ENCODE data around the gene MCF2L. TPM values are rescaled to one million over a fixed set of nuclear protein-coding genes. Genes with fewer than 3 reads are reported as not detected.

Gene MCF2L
- total RNA-seq, 3 donors from 2014 or later = 33.4 to 77.3 (median 38.6) TPM

GRCh38 chr13:113002913-113003290, 33.9 kb downstream of the MCF2L start:
- no peak overlapping the region for H3K4me3 ChIP-seq
- TF ChIP-seq POLR2A (IDR thresholded peaks at IDR 0.05) (no peak), POLR2AphosphoS5 (IDR thresholded peaks at IDR 0.05) (no peak), CTCF (IDR thresholded peaks at IDR 0.05) (no peak)
- H3K36me3 ChIP-seq = no peaks in the 10 kb centered on the region
- H3K9me3 ChIP-seq = no peaks in the 10 kb centered on the region
- H3K27me3 ChIP-seq = no peaks in the 10 kb centered on the region
- no peaks in the 10 kb centered on the region for H3K4me1 ChIP-seq
- no peak overlapping the region for H3K27ac ChIP-seq
- intact Hi-C loops (cut with DNase I; ENCODE audit: low total_unique reads) = no loop called here
- DNase-seq (ENCODE audit: low spot score in 2 of 2) = no peak

GRCh38 chr13:113004126-113004525, 35.1 kb downstream of the MCF2L start:
- no peak for DNase-seq (ENCODE audit: low spot score in 2 of 2)
- Histone ChIP-seq H3K4me1 (no peaks in the 10 kb centered on the region), H3K27ac (no peak overlapping the region), H3K9me3 (no peaks in the 10 kb centered on the region), H3K27me3 (no peaks in the 10 kb centered on the region), H3K36me3 (no peaks in the 10 kb centered on the region), H3K4me3 (no peak overlapping the region)
- intact Hi-C loops (cut with DNase I; ENCODE audit: low total_unique reads) = no loop called here
- no peak for TF ChIP-seq POLR2AphosphoS5 (IDR thresholded peaks at IDR 0.05)
- TF ChIP-seq POLR2A (IDR thresholded peaks at IDR 0.05) = no peak
- TF ChIP-seq CTCF (IDR thresholded peaks at IDR 0.05) = no peak

GRCh38 chr13:113005076-113005865, 36.3 kb downstream of the MCF2L start:
- TF ChIP-seq POLR2AphosphoS5 (IDR thresholded peaks at IDR 0.05) = no peak
- TF ChIP-seq CTCF (IDR thresholded peaks at IDR 0.05) = no peak
- TF ChIP-seq POLR2A (IDR thresholded peaks at IDR 0.05) = no peak
- intact Hi-C loops (cut with DNase I; ENCODE audit: low total_unique reads) = no loop called here
- no peak for DNase-seq (ENCODE audit: low spot score in 2 of 2)
- Histone ChIP-seq H3K27ac (no peak overlapping the region), H3K27me3 (no peaks in the 10 kb centered on the region), H3K4me3 (no peak overlapping the region), H3K9me3 (no peaks in the 10 kb centered on the region), H3K4me1 (peaks cover 0 to 7% of the 10 kb centered on the region in 2 donors), H3K36me3 (no peaks in the 10 kb centered on the region)

GRCh38 chr13:113005997-113006396, 37.0 kb downstream of the MCF2L start:
- no peak for TF ChIP-seq POLR2AphosphoS5 (IDR thresholded peaks at IDR 0.05)
- TF ChIP-seq POLR2A (IDR thresholded peaks at IDR 0.05) = no peak
- TF ChIP-seq CTCF (IDR thresholded peaks at IDR 0.05) = no peak
- intact Hi-C loops (cut with DNase I; ENCODE audit: low total_unique reads) = no loop called here
- no peak for DNase-seq (ENCODE audit: low spot score in 2 of 2)

GRCh38 chr13:113006660-113007059, 37.6 kb downstream of the MCF2L start:
- H3K27me3 ChIP-seq = no peaks in the 10 kb centered on the region
- H3K9me3 ChIP-seq = no peaks in the 10 kb centered on the region
- H3K36me3 ChIP-seq = no peaks in the 10 kb centered on the region
- TF ChIP-seq POLR2AphosphoS5 (IDR thresholded peaks at IDR 0.05) = no peak
- TF ChIP-seq POLR2A (IDR thresholded peaks at IDR 0.05) = no peak
- TF ChIP-seq CTCF (IDR thresholded peaks at IDR 0.05) = no peak
- intact Hi-C loops (cut with DNase I; ENCODE audit: low total_unique reads) = no loop called here
- H3K4me3 ChIP-seq = no peak overlapping the region
- no peak for DNase-seq (ENCODE audit: low spot score in 2 of 2)
- no peak overlapping the region for H3K27ac ChIP-seq
- H3K4me1 ChIP-seq = peaks cover 0 to 7% of the 10 kb centered on the region in 2 donors

More at GRCh38 chr13:113005997-113006396, 37.0 kb downstream of the MCF2L start:
- no peaks in the 10 kb centered on the region for H3K36me3 ChIP-seq
- no peak overlapping the region for H3K27ac ChIP-seq
- no peaks in the 10 kb centered on the region for H3K27me3 ChIP-seq
- no peaks in the 10 kb centered on the region for H3K9me3 ChIP-seq
- no peak overlapping the region for H3K4me3 ChIP-seq
- peaks cover 0 to 7% of the 10 kb centered on the region in 2 donors for H3K4me1 ChIP-seq

All from breast epithelium (tissue), 4 donors.